Adrenal gland (tissue), 12 donors: Measurements from ENCODE around the gene RIN2. TPM values are rescaled to one million over a fixed set of nuclear protein-coding genes. Genes with fewer than 3 reads are reported as not detected.

Source experiments
- DNase-seq, 7 donors: peaks; one replicate each; pipeline ENCODE4 v3.0.0-alpha.2; 2019 to 2020
- H3K27ac ChIP-seq, 5 donors: fragments of 200-600 bp; sonication (generic) in 4 of 5; 1 replicate in 3 of 5; 2 replicates in 2 of 5; pipeline versions ENCODE4 v1.5.1 to v1.8.0; 2016 to 2020; ENCODE audit warnings: mild to moderate bottlenecking in 1 of 5
- H3K27me3 ChIP-seq: fragments of 200-600 bp; 2 replicates; pipeline ENCODE4 v1.8.0; 2021
- H3K36me3 ChIP-seq, 2 donors: fragments of 200-600 bp; replicated peaks in 1 of 2; 1 replicate in 1 of 2; 2 replicates in 1 of 2; pipeline versions ENCODE4 v1.5.1 to v1.8.0; 2018 to 2022
- H3K4me1 ChIP-seq, 2 donors: fragments of 200-600 bp; replicated peaks in 1 of 2; 1 replicate in 1 of 2; 2 replicates in 1 of 2; pipeline versions ENCODE4 v1.5.1 to v1.8.0; 2018 to 2021
- H3K4me3 ChIP-seq, 4 donors: fragments of 200-600 bp; sonication (generic) in 3 of 4; one replicate each; pipeline ENCODE4 v1.5.1; 2016 to 2018
- H3K9me3 ChIP-seq, 3 donors: fragments of 200-600 bp; sonication (generic) in 1 of 3; replicated peaks in 1 of 3; 1 replicate in 2 of 3; 2 replicates in 1 of 3; pipeline versions ENCODE4 v1.5.1 to v1.8.0; 2016 to 2021
- POLR2A ChIP-seq, 2 donors: fragments of 450-650 bp; IDR thresholded peaks; one replicate each; pipeline ENCODE4 v1.6.1; 2017; ENCODE audit warnings: antibody characterized with exemption in 2 of 2, mild to moderate bottlenecking in 2 of 2, moderate library complexity in 1 of 2
- whole genome bisulfite sequencing, 4 donors: extraction: QIAGEN DNeasy Blood & Tissue Kit in 2 of 4; methylation state at CpG; one replicate each; pipeline versions ENCODE4 v1.1.5 to v1.1.7; 2013 to 2017; 5-methylcytosine and 5-hydroxymethylcytosine counted together
- intact Hi-C, 2 donors: fragments of 100-400 bp; cut with DNase I; formaldehyde crosslinking; loops; one replicate each; pipeline versions ENCODE4 v1.14.1 to v1.15.0; 2022 to 2023
- polyA plus RNA-seq, 3 donors: library from polyadenylated mRNA; stranded (reverse); fragments of 200-250 nt in 2 of 3; fragments of 350-450 nt in 1 of 3; fragmentation: Illumina TruSeq in 1 of 3; extraction: RNeasy Lipid Tissue Mini Kit (QIAGEN cat#74804) in 1 of 3; gene quantifications; one replicate each; pipeline ENCODE4 v1.2.3, GENCODE V29; 2013 to 2014
- total RNA-seq, 9 donors: library from RNA; depleted of rRNA in 4 of 9; stranded (reverse); fragments of >200 nt in 4 of 9; fragments of 120-200 nt in 1 of 9; fragmentation: NEBNext Ultra II Directional in 1 of 9; extraction: Animal tissue kit (Norgen Biotek cat#: 25700) in 1 of 9; gene quantifications; one replicate each; pipeline versions ENCODE4 v1.1.0 to v1.2.4, GENCODE V29; 2013 to 2023
- TF ChIP-seq, protein P1 (sequence below), 6 experiments: fragments of 450-650 bp in 4 of 6; fragments of 200-600 bp in 2 of 6; sonication (generic) in 1 of 6; IDR thresholded peaks; 1 replicate in 5 of 6; 2 replicates in 1 of 6; pipeline versions ENCODE4 v1.5.1 to v1.8.0; 2016 to 2021; ENCODE audit warnings: antibody characterized with exemption in 6 of 6, mild to moderate bottlenecking in 2 of 6, moderate library complexity in 1 of 6
- donor health status: healthy with polysubstance abuse.
- donor health status: Bipolar disorder and iron deficiency.
- donor health status: DM: yes; HTN: yes; CAD: no.
- donor health status: DM: no; HTN: no; CAD: no.
- donor health status: DM: no; HTN: no; CAD: no.
- donor health status: DM: yes; HTN: yes; CAD: no.

Gene RIN2
- total and polyA plus RNA-seq, 12 donors, result 6.9 to 68.8 (median 40.6) TPM

- Histone ChIP-seq H3K9me3 (no peaks in the 10 kb centered on the region), H3K27ac (no peak overlapping the region), H3K4me1 (no peaks in the 10 kb centered on the region), H3K4me3 (no peak overlapping the region), H3K36me3 (no peaks in the 10 kb centered on the region), H3K27me3 (no peaks in the 10 kb centered on the region)
- no peak for DNase-seq
- intact Hi-C loops, result loop anchor here (10.0 kb wide), 1 partner anchor 72 kb away; no protein-coding TSS in a partner anchor
- 79 to 94% (median 87%) methylated on average over 4 of the region's 4 CpGs for WGBS, 4 donors
- TF ChIP-seq, protein P1, sequence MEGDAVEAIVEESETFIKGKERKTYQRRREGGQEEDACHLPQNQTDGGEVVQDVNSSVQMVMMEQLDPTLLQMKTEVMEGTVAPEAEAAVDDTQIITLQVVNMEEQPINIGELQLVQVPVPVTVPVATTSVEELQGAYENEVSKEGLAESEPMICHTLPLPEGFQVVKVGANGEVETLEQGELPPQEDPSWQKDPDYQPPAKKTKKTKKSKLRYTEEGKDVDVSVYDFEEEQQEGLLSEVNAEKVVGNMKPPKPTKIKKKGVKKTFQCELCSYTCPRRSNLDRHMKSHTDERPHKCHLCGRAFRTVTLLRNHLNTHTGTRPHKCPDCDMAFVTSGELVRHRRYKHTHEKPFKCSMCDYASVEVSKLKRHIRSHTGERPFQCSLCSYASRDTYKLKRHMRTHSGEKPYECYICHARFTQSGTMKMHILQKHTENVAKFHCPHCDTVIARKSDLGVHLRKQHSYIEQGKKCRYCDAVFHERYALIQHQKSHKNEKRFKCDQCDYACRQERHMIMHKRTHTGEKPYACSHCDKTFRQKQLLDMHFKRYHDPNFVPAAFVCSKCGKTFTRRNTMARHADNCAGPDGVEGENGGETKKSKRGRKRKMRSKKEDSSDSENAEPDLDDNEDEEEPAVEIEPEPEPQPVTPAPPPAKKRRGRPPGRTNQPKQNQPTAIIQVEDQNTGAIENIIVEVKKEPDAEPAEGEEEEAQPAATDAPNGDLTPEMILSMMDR (IDR thresholded peaks at IDR 0.05), result no peak
Observed at GRCh38 chr20:19767070-19767469, 9.0 kb downstream of the RIN2 start.

DNA sequence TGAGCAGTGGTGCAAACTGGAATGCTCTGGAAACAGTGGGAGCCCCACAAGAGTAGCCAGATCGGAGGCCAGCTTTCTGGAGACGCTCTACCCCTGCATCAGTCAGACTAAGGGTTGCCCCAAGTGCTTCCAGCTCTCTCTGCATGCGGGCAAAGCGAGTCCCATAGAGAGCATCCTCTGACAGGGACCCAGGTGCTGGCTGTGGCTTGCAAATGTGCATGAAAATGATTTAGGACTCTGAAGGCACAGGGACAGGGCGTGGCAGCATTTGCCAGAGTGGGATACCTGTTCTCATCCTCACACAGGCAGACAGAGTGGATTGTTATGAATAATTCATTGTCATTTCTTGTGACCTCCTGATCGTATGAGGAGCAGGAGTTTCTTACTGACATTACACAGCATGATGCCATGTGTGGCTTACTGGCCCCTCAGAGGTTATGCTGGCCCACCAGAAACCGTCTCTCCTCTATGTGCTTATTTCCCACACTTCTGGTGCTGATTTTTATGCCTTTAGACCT lies 10.3 kb downstream of the RIN2 start:
- H3K27me3 ChIP-seq, result no peaks in the 10 kb centered on the region
- WGBS, 4 donors, result 92 to 95% (median 94%) methylated on average over 5 to 7 of the region's 7 CpGs
- TF ChIP-seq POLR2A (IDR thresholded peaks at IDR 0.05), result no peak
- TF ChIP-seq, protein P1 (IDR thresholded peaks at IDR 0.05), result no peak

GRCh38 chr20:19769507-19769906 lies 11.4 kb downstream of the RIN2 start:
- intact Hi-C loops, result loop anchor here (10.0 kb wide), 1 partner anchor 75 kb away; no protein-coding TSS in a partner anchor
- Histone ChIP-seq H3K27ac (no peak overlapping the region), H3K4me3 (no peak overlapping the region), H3K27me3 (no peaks in the 10 kb centered on the region), H3K4me1 (no peaks in the 10 kb centered on the region), H3K36me3 (no peaks in the 10 kb centered on the region), H3K9me3 (no peaks in the 10 kb centered on the region)
- 88 to 100% (median 92%) methylated on average over 2 of the region's 2 CpGs for WGBS, 4 donors
- no peak for DNase-seq
- TF ChIP-seq POLR2A (IDR thresholded peaks at IDR 0.05), result no peak
- TF ChIP-seq, protein P1 (IDR thresholded peaks at IDR 0.05), result no peak

More for the DNA sequence above, 10.3 kb downstream of the RIN2 start:
- H3K4me3 ChIP-seq, result no peak overlapping the region
- no peak for DNase-seq
- intact Hi-C loops, result loop anchor here (10.0 kb wide), 1 partner anchor 74 kb away; no protein-coding TSS in a partner anchor
- no peaks in the 10 kb centered on the region for H3K36me3 ChIP-seq
- H3K27ac ChIP-seq, result no peak overlapping the region
- no peaks in the 10 kb centered on the region for H3K4me1 ChIP-seq
- H3K9me3 ChIP-seq, result no peaks in the 10 kb centered on the region

DNA sequence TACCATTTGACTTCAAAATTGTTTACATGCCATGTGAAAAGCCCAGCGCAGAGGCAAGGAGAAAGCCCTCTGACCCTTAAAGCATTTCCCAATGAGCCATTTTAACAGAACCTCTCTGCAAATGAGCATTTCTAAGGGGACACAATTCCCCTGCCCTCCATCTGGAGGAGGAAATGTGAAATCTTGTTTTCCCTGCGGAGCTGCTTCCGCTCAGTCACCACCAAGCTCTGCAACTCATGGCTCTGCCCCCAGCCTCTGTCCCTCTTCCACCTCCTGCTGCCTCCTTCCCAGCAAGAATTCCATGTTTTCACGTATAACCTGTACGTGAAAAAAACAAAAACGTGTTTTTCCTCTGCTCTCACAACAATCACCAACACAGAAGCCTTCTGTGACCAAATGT lies 12.3 kb downstream of the RIN2 start:
- no peak for TF ChIP-seq POLR2A (IDR thresholded peaks at IDR 0.05)
- TF ChIP-seq, protein P1 (IDR thresholded peaks at IDR 0.05), result no peak
- 77 to 90% (median 82%) methylated on average over 6 of the region's 6 CpGs for WGBS, 4 donors
- intact Hi-C loops, result no loop called here
- H3K9me3 ChIP-seq, result no peaks in the 10 kb centered on the region
- H3K27me3 ChIP-seq, result no peaks in the 10 kb centered on the region
- no peaks in the 10 kb centered on the region for H3K4me1 ChIP-seq
- H3K4me3 ChIP-seq, result no peak overlapping the region
- no peak for DNase-seq
- H3K36me3 ChIP-seq, result no peaks in the 10 kb centered on the region
- no peak overlapping the region for H3K27ac ChIP-seq
